SU-DHL-6 (cell line): ENCODE results near the gene SLC22A23.

Experiments
- H2AFZ ChIP-seq: fragments of 200-600 bp; sonication (generic); 2 replicates; pipeline ENCODE4 v1.6.1; 2014; ENCODE audit warnings: low read depth, mild to moderate bottlenecking, moderate library complexity, mixed read lengths, antibody characterized with exemption, low read length; ENCODE audit not compliant: severe bottlenecking
- H3F3A ChIP-seq: fragments of 200-600 bp; shearing (Covaris generic); 2 replicates; pipeline ENCODE4 v1.6.0; 2016; ENCODE audit warnings: antibody characterized with exemption, mild to moderate bottlenecking; ENCODE audit not compliant: insufficient read depth
- H3K27ac ChIP-seq: fragments of 200-600 bp; sonication (generic); 2 replicates; pipeline ENCODE4 v1.5.1; 2016; ENCODE audit warnings: low read depth, mild to moderate bottlenecking, low read length, moderate library complexity, mixed read lengths
- H3K27me3 ChIP-seq: fragments of 200-600 bp; sonication (generic), shearing (Covaris generic); 2 replicates; pipeline ENCODE4 v1.6.0; 2014; ENCODE audit warnings: mild to moderate bottlenecking, low read length
- H3K36me3 ChIP-seq: fragments of 200-600 bp; sonication (generic); 2 replicates; pipeline ENCODE4 v1.6.1; 2014; ENCODE audit warnings: mild to moderate bottlenecking, low read length, mixed read lengths
- H3K4me2 ChIP-seq: fragments of 300-600, 200-600 bp; shearing (Covaris generic), sonication (generic); 2 replicates; pipeline ENCODE4 v1.6.0; 2014; ENCODE audit warnings: low read length, low read depth, mild to moderate bottlenecking; ENCODE audit not compliant: poor library complexity, severe bottlenecking
- H3K4me3 ChIP-seq: fragments of 200-600 bp; sonication (generic); 2 replicates; pipeline ENCODE4 v1.5.1; 2014; ENCODE audit warnings: antibody characterized with exemption, low read length, mild to moderate bottlenecking, mixed read lengths; ENCODE audit not compliant: insufficient read depth, poor library complexity, severe bottlenecking
- H3K79me2 ChIP-seq: fragments of 200-600 bp; sonication (generic); 2 replicates; pipeline ENCODE4 v1.6.1; 2014; ENCODE audit warnings: mild to moderate bottlenecking, low read length, moderate library complexity; ENCODE audit not compliant: insufficient read depth
- H3K9ac ChIP-seq: fragments of 200-600 bp; sonication (generic); 2 replicates; pipeline ENCODE4 v1.7.0; 2014; ENCODE audit warnings: mild to moderate bottlenecking, low read length
- H3K9me2 ChIP-seq: fragments of 200-600 bp; sonication (generic); replicated peaks from 2 replicates; pipeline ENCODE4 v1.6.1; 2014; ENCODE audit warnings: low read length; ENCODE audit not compliant: insufficient read depth
- H3K9me3 ChIP-seq: fragments of 200-600 bp; sonication (generic); 2 replicates; pipeline ENCODE4 v1.6.1; 2014; ENCODE audit warnings: low read length, mixed read lengths; ENCODE audit not compliant: insufficient read depth
- H4K20me1 ChIP-seq: fragments of 200-600 bp; sonication (generic); 2 replicates; pipeline ENCODE4 v1.6.1; 2014; ENCODE audit warnings: low read depth, mild to moderate bottlenecking, antibody characterized with exemption, low read length, moderate library complexity, mixed read lengths
- EZH2phosphoT487 ChIP-seq: fragments of 200-600 bp; sonication (generic), shearing (Covaris generic); conservative IDR thresholded peaks from 2 replicates; pipeline ENCODE4 v1.6.1; 2018; ENCODE audit warnings: mild to moderate bottlenecking, antibody characterized with exemption, low read length, moderate library complexity, mixed read lengths
- TF ChIP-seq, protein P1 (sequence below): fragments of 200-600 bp; sonication (generic); IDR thresholded peaks from one replicate; pipeline ENCODE4 v1.5.1; 2017; ENCODE audit warnings: antibody characterized with exemption, mild to moderate bottlenecking, low read length, moderate library complexity; ENCODE audit not compliant: insufficient read depth, poor library complexity, severe bottlenecking

SLC22A23 gene

GRCh38 chr6:3277851-3278416 lies 178.9 kb downstream of the SLC22A23 start:
- no peak overlapping the region for H3K4me3 ChIP-seq
- H3K79me2 ChIP-seq, result no peaks in the 10 kb centered on the region
- H3K27ac ChIP-seq, result no peak overlapping the region
- no peaks in the 10 kb centered on the region for H3K9me2 ChIP-seq
- no peak overlapping the region for H2AFZ ChIP-seq
- TF ChIP-seq, protein P1, sequence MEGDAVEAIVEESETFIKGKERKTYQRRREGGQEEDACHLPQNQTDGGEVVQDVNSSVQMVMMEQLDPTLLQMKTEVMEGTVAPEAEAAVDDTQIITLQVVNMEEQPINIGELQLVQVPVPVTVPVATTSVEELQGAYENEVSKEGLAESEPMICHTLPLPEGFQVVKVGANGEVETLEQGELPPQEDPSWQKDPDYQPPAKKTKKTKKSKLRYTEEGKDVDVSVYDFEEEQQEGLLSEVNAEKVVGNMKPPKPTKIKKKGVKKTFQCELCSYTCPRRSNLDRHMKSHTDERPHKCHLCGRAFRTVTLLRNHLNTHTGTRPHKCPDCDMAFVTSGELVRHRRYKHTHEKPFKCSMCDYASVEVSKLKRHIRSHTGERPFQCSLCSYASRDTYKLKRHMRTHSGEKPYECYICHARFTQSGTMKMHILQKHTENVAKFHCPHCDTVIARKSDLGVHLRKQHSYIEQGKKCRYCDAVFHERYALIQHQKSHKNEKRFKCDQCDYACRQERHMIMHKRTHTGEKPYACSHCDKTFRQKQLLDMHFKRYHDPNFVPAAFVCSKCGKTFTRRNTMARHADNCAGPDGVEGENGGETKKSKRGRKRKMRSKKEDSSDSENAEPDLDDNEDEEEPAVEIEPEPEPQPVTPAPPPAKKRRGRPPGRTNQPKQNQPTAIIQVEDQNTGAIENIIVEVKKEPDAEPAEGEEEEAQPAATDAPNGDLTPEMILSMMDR, result no peak
- TF ChIP-seq EZH2phosphoT487, result no peak
- H3K27me3 ChIP-seq, result no peaks in the 10 kb centered on the region
- no peak overlapping the region for H3K4me2 ChIP-seq
- H3K36me3 ChIP-seq, result no peaks in the 10 kb centered on the region
- peaks cover 10% of the 10 kb centered on the region; the same call in 1 of the 2 replicates for H3F3A ChIP-seq
- no peak overlapping the region for H3K9ac ChIP-seq
- no peaks in the 10 kb centered on the region for H4K20me1 ChIP-seq
- H3K9me3 ChIP-seq, result no peaks in the 10 kb centered on the region

GRCh38 chr6:3277251-3277650 lies 179.6 kb downstream of the SLC22A23 start:
- no peaks in the 10 kb centered on the region for H3K9me2 ChIP-seq

GRCh38 chr6:3276174-3277167 lies 180.4 kb downstream of the SLC22A23 start:
- H3K9me3 ChIP-seq, result no peaks in the 10 kb centered on the region
- H3K9ac ChIP-seq, result no peak overlapping the region
- no peaks in the 10 kb centered on the region for H4K20me1 ChIP-seq
- H3K9me2 ChIP-seq, result no peaks in the 10 kb centered on the region
- H3K36me3 ChIP-seq, result no peaks in the 10 kb centered on the region
- H2AFZ ChIP-seq, result no peak overlapping the region
- H3K27ac ChIP-seq, result no peak overlapping the region
- TF ChIP-seq, protein P1, result no peak
- TF ChIP-seq EZH2phosphoT487, result no peak
- no peak overlapping the region for H3K4me2 ChIP-seq
- H3F3A ChIP-seq, result peaks cover 10% of the 10 kb centered on the region; the same call in 1 of the 2 replicates
- no peak overlapping the region for H3K4me3 ChIP-seq
- H3K79me2 ChIP-seq, result no peaks in the 10 kb centered on the region
- H3K27me3 ChIP-seq, result no peaks in the 10 kb centered on the region

More at GRCh38 chr6:3277251-3277650, 179.6 kb downstream of the SLC22A23 start:
- H3K36me3 ChIP-seq, result no peaks in the 10 kb centered on the region
- H3K9me3 ChIP-seq, result no peaks in the 10 kb centered on the region
- no peaks in the 10 kb centered on the region for H4K20me1 ChIP-seq
- TF ChIP-seq, protein P1, result no peak
- no peak for TF ChIP-seq EZH2phosphoT487
- no peak overlapping the region for H3K4me3 ChIP-seq
- no peaks in the 10 kb centered on the region for H3K79me2 ChIP-seq
- H3F3A ChIP-seq, result peaks cover 10% of the 10 kb centered on the region; the same call in 1 of the 2 replicates
- no peak overlapping the region for H3K4me2 ChIP-seq
- H2AFZ ChIP-seq, result no peak overlapping the region
- no peak overlapping the region for H3K9ac ChIP-seq
- no peak overlapping the region for H3K27ac ChIP-seq
- H3K27me3 ChIP-seq, result no peaks in the 10 kb centered on the region
